SK-N-SH treated with all-trans-retinoic acid at 6 μM for 48 hours (cell line): ENCODE data around the gene COL6A6.

ENCODE experiments used
- ARNTL ChIP-seq: fragments of 450-650 bp; formaldehyde crosslinking; IDR thresholded peaks from 2 replicates; pipeline ENCODE4 v1.5.0; 2020; ENCODE audit warnings: low read depth, mild to moderate bottlenecking, moderate library complexity, borderline replicate concordance
- CREB5 ChIP-seq: fragments of 250-450 bp; sonication (Bioruptor Pico); IDR thresholded peaks from 2 replicates; pipeline ENCODE4 v1.5.1; 2020; ENCODE audit warnings: low read depth, mild to moderate bottlenecking, moderate library complexity
- CSDC2 ChIP-seq: fragments of 250-450 bp; sonication (Bioruptor Pico); IDR thresholded peaks from 2 replicates; pipeline ENCODE4 v1.5.0; 2020; ENCODE audit warnings: mild to moderate bottlenecking, moderate library complexity
- GLIS3 ChIP-seq: fragments of 250-450 bp; sonication (Bioruptor Pico); IDR thresholded peaks from 2 replicates; pipeline ENCODE4 v1.5.0; 2020; ENCODE audit warnings: mild to moderate bottlenecking, moderate library complexity
- RARB ChIP-seq: fragments of 250-450 bp; sonication (Bioruptor Pico); IDR thresholded peaks from 2 replicates; pipeline ENCODE4 v1.8.0; 2021; ENCODE audit warnings: mild to moderate bottlenecking, moderate library complexity
- TSHZ2 ChIP-seq: fragments of 250-450 bp; sonication (Bioruptor Pico); IDR thresholded peaks from 2 replicates; pipeline ENCODE4 v1.5.0; 2020; ENCODE audit warnings: mild to moderate bottlenecking, moderate library complexity
- ZC3H10 ChIP-seq: fragments of 250-450 bp; sonication (Bioruptor Pico); IDR thresholded peaks from 2 replicates; pipeline ENCODE4 v1.5.1; 2021; ENCODE audit warnings: mild to moderate bottlenecking, moderate library complexity
- ZNF8 ChIP-seq: fragments of 450-650 bp; formaldehyde crosslinking; IDR thresholded peaks from 2 replicates; pipeline ENCODE4 v1.5.0; 2020; ENCODE audit warnings: mild to moderate bottlenecking, moderate library complexity

GRCh38 chr3:130519754-130520153, 2.8 kb downstream of the COL6A6 start:
- no peak for TF ChIP-seq RARB (CRISPR knock-in tag)
- no peak for TF ChIP-seq ZNF8 (CRISPR knock-in tag)
- TF ChIP-seq TSHZ2 (CRISPR knock-in tag), result no peak
- no peak for TF ChIP-seq ZC3H10 (CRISPR knock-in tag)
- no peak for TF ChIP-seq GLIS3 (CRISPR knock-in tag)
- no peak for TF ChIP-seq ARNTL
- TF ChIP-seq CSDC2 (CRISPR knock-in tag), result no peak
- no peak for TF ChIP-seq CREB5 (CRISPR knock-in tag)
